Measurements from ENCODE around the gene FAM98A. TPM values are rescaled to one million over a fixed set of nuclear protein-coding genes. Genes with fewer than 3 reads are reported as not detected.
A peak's percentile ranks its signal among the peaks of the same experiment; 100 is the strongest.

Gene FAM98A
- total and polyA plus RNA-seq, 9 of the 15 experiments (the other 6 are each of a cell fraction or from before 2014, with no cell fraction given), result 16.5 to 238 (median 44.6) TPM

- FAIRE-seq, result peak; percentile 61
- Histone ChIP-seq H3K27ac (ENCODE audit: extremely low read depth, low read depth, low read length) (no peak overlapping the region), H3K36me3 (ENCODE audit: control insufficient read depth, insufficient read depth, low read length) (peaks cover 53% of the 10 kb centered on the region), H3K9me3 (replicated peaks; ENCODE audit: control insufficient read depth, insufficient read depth, low read depth, low read length) (no peaks in the 10 kb centered on the region), H3K4me2 (ENCODE audit: insufficient read depth, low read length) (no peak overlapping the region), H3K9me1 (ENCODE audit: control insufficient read depth, insufficient read depth, low read length) (no peaks in the 10 kb centered on the region), H2AFZ (ENCODE audit: low read depth, low read length) (no peak overlapping the region), H4K20me1 (replicated peaks; ENCODE audit: control insufficient read depth, insufficient read depth, low read length) (no peaks in the 10 kb centered on the region), H3K79me2 (ENCODE audit: control insufficient read depth, insufficient read depth, low read length) (no peaks in the 10 kb centered on the region), H3K27me3 (ENCODE audit: control insufficient read depth in 2 of 2, insufficient read depth in 2 of 2, low read length in 2 of 2) (no peaks in the 10 kb centered on the region), H3K4me3 (no peak overlapping the region), H3K9ac (ENCODE audit: insufficient read depth in 1 of 2, low read depth in 2 of 2, low read length in 2 of 2) (no peak overlapping the region), H3K4me1 (replicated peaks in 1 of 2; ENCODE audit: control insufficient read depth in 2 of 2, insufficient read depth in 2 of 2, low read length in 2 of 2) (no peaks in the 10 kb centered on the region)
- CTCF ChIA-PET (ENCODE audit: low intra/inter-chr PET ratio), result interaction anchor here (0.6 to 1.4 kb wide), 6 partner anchors 19 to 1030 kb away, joined by 3 to 11 read pairs (median 4); partner anchors contain the start of gene RASGRP3
- POLR2A ChIA-PET, result interaction anchor here (1.0 to 1.7 kb wide), 3 partner anchors 10 to 13 kb away, joined by 3 to 9 read pairs (median 3); no protein-coding TSS in a partner anchor
- no TSS peak for BruUV-seq (replicated peaks)
- ATAC-seq, result peak; percentile 75
- WGBS (ENCODE audit: insufficient coverage, low coverage, missing lambda C conversion rate), result 16% methylated on average over 2 of the region's 2 CpGs
- in situ Hi-C loops (cut with MboI) (loop anchor here (25.0 kb wide), 3 partner anchors 171 to 821 kb away; partner anchors contain the start of gene LTBP1), intact Hi-C loops (cut with micrococcal nuclease) (loop anchor here (1.0 to 10.0 kb wide), 6 partner anchors 108 to 1029 kb away; no protein-coding TSS in a partner anchor)
- DNase-seq (ENCODE audit: extremely low read depth in 1 of 4, low spot score in 3 of 4), result peak; percentile 23 to 50 (median 34)
- TF ChIP-seq HEY1 (CRISPR knock-in tag; IDR thresholded peaks at IDR 0.05; ENCODE audit: borderline replicate concordance), result 0 out of 2 replicates have a peak, but pooled peaks have one; percentile 39
- TF ChIP-seq SMC3 (conservative IDR thresholded peaks at IDR 0.05; ENCODE audit: insufficient read depth, low read depth, low read length), result peak; percentile 42; the same call in 1 of the 2 replicates
- no peak for TF ChIP-seq MCM3 (IDR thresholded peaks at IDR 0.05)
- peak; percentile 94 for TF ChIP-seq DEAF1 (CRISPR knock-in tag; IDR thresholded peaks at IDR 0.05)
- TF ChIP-seq HDAC6 (IDR thresholded peaks at IDR 0.05; ENCODE audit: low read depth, low read length), result no peak
- peak; percentile 59; the same call in 1 of the 2 replicates for TF ChIP-seq KLF16 (IDR thresholded peaks at IDR 0.05)
- no peak for TF ChIP-seq GATAD2A (IDR thresholded peaks at IDR 0.05)
- TF ChIP-seq ATF1 (CRISPR knock-in tag; IDR thresholded peaks at IDR 0.05), result no peak
- no peak for TF ChIP-seq ATF1 (tag; IDR thresholded peaks at IDR 0.05)
- peak; percentile 59 to 83 (median 64); a peak in 5 of 6 replicates for TF ChIP-seq CTCF (IDR thresholded peaks at IDR 0.05 in 2 of 3, conservative IDR thresholded peaks at IDR 0.05 in 1 of 3; ENCODE audit: insufficient read depth in 2 of 3, low read depth in 1 of 3, low read length in 3 of 3)
- no peak for TF ChIP-seq NR2F6 (CRISPR knock-in tag; IDR thresholded peaks at IDR 0.05)
These were observed 15.7 kb downstream of the FAM98A start for GRCh38 chr2:33583194-33583938.
